GM18502 (cell line): ENCODE results near the gene CCDC158.
"Not testable (repeated sequence)": the region's sequence is repeated elsewhere in the genome, so short reads cannot be mapped to it uniquely, and the experiment has no call there.

Source experiments
- ATAC-seq: cut with Tn5 transposase; IDR thresholded peaks from one replicate; pipeline ENCODE4 v1.9.1; 2021; ENCODE audit warnings: mild to moderate bottlenecking; ENCODE audit not compliant: unreplicated experiment, poor library complexity

Gene CCDC158

GRCh38 chr4:76283900-76284299 is 137.0 kb downstream of the CCDC158 start:
- ATAC-seq: no peak

DNA sequence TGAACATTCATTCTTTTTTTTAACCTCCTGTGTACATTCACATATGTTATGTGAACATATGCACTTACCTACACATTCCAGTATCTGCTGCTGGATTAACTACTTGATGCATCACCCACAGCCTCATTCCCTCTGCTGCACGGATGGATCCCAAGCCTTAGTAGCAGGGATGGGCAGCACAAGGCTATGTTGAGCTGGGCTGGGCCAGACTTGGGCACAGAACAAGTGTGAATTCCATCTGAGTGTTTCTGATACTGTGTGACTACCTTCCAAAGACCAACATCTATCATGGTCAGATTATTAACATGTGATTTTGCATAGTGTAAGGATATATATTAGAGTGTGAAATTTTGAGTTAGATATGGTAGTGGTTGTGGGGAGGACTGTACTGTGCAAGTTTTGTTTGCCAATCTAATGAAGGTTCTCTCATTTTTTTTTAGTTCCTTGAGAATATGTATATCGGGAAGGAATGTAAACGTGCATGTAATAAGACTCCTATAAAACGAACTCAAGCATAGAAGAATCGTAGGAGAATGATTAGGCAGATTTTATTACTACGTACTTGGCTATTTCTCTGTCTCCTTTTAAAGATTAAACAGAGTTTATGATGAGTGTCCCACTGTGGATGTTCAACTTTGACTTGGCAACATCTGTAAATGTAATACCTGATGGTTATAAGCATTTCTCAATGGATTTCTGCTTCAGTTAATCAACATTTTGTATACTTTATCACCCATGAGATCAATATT is 137.8 kb downstream of the CCDC158 start:
- no peak for ATAC-seq

- not testable (repeated sequence) for ATAC-seq
These were observed 139.3 kb downstream of the CCDC158 start for GRCh38 chr4:76281594-76281993.

DNA sequence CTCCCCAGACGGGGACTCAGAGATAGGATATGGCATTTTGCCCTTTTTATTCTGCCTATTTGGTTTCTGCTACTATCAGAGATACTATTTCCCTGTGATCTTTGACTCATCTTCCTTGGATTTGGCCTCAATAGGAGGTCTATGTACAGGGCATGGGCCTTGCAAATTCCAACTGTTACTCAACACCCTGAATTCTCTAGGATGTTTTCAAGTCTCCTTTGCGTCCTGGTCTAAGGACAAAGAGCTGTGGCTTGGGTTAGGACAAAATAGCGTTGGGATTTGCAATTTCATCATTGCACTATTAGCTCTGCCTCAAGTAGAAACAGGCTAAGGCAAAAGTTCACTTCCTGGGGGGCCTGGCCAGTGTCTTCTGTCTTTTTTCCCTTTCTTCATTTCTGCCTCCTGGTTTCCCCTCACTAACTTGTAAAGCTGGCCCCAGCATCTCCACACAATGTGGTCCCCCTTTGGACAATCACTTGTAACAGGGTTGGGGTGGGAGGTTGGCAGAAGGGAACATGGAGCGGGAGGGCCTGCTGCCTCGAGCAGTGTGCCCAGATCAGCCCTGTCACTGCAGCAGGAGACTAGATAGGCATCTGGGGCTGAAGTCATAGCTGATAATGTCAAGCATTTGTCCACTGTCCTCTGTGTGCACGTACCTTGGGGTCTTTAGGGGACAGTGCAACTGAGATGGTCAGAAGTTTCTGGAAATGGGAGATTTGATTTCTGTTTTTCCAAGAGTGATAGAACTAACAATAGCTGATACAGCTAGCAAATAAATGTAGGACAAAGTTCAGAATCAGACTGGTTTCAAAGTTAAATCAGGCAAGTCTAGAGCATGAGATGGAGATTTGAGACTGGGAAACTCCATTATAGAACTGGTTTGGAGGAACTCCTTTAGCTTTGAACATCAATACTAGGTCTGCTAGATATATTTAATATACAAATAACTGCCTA is 140.2 kb downstream of the CCDC158 start:
- no peak for ATAC-seq

DNA sequence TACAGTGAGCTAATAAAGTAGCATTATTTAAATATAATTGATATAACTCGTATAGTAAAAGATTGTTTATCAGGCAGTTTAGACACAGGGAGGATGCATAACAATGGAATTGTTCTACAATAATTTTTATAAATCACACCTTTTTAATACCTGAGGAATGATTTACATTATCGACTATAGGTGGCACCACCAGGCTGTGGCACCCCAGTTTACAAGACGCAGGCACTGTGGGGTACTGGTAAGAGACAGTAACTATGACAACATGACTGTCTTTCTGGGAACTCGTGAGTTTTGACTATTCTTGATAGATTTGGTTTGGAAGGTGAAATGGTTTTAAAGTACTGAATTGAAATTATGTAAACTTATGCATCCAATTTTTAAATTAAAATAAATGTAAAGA is 141.5 kb downstream of the CCDC158 start:
- ATAC-seq: no peak

DNA sequence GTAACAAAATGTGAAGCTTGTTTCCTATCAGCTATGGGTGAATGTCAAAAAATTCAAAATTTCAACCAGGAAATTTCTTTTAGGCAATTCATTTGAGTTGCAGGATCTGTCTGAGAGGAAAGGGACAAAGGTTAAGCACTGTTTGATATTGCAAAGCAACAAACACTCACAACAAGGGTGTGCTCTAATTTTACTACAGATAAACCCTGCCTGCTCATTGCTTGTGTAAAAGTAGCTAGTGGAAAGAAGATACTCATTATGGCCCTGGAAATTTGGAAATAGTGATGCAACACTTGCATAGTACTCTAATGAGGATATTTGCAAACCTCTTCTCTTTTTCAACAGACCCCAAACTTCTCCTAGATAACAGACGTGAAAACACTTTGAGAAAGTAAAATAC is 142.4 kb downstream of the CCDC158 start:
- no peak for ATAC-seq

- ATAC-seq: no peak
These were observed 143.3 kb downstream of the CCDC158 start for GRCh38 chr4:76277667-76278066.

GRCh38 chr4:76276813-76277212 is 144.1 kb downstream of the CCDC158 start:
- no peak for ATAC-seq

- ATAC-seq: no peak
These were observed 145.3 kb downstream of the CCDC158 start for GRCh38 chr4:76275486-76276124.

DNA sequence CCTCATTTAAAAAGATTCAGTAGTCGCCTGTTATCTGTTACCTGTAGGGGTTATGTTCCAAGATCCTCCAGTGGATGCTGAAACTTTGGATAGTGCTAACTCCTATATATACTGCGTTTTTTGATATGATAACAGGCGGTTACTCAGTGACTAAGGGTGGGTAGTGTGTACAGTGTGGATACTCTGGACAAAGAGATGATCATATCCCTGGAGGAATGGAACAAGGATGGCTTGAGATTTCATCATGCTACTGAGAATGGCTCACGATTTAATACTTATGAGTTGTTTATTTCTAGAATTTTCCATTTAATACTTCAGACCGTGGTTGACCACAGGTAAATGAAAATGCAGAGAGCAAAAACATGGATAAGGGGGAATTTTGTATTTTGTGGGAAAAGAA is 147.9 kb downstream of the CCDC158 start:
- no peak for ATAC-seq

DNA sequence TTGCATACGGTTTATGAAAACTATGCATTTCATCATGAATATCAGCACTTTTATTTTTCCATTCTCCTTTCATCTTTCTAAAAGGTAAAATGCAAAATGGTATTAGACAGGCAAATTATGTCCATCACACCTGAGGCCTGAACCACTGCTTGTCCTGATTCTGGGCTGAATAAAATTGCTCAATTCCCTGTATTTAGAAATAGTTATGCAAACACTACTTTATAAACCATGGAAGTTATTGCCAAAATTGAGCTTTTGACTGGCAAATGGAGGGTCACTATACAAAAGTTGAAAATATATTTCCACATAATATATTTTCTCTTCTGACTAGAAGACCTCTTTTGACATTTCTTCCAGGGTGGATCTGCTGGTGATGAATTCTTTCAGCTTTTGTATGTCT is 148.4 kb downstream of the CCDC158 start:
- no peak for ATAC-seq

DNA sequence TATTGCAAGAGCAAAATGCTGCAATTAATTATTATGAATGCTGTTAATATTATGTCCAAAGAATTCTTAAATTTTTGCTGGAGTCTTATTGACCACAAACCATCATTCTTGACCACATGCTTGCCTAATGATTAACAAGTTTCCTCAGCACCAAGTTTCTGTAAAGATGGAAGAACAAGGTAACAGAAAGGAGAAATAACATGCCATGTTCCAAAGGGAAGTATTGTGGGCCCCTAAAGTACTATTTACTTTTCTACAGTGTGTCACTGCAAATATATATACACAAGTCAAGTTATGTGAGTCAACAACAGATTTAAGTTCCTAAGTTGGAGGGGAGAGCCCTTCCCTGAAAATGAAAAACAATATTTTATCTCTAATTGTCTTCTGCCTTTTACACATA is 148.9 kb downstream of the CCDC158 start:
- no peak for ATAC-seq

DNA sequence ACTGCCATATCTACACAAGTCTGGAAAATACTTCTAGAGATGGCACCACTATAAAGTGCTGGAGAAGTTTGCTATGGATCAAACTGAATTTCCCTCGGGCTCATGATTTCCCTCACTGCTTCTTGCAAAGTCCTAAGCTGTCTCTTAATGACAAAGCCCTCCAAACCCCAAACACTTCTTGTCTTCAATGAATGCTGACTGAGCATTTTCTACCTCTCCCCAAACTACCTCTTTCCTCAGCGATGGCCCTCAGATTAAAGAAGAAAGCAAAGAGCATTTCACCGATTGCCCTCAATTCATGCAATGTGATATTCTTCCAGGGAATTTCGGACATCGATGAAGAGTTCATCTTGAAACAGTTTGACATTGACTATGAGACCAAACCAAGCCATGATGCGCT is 149.7 kb downstream of the CCDC158 start:
- no peak for ATAC-seq

- ATAC-seq: no peak
These were observed 150.4 kb downstream of the CCDC158 start for GRCh38 chr4:76270244-76271175.

DNA sequence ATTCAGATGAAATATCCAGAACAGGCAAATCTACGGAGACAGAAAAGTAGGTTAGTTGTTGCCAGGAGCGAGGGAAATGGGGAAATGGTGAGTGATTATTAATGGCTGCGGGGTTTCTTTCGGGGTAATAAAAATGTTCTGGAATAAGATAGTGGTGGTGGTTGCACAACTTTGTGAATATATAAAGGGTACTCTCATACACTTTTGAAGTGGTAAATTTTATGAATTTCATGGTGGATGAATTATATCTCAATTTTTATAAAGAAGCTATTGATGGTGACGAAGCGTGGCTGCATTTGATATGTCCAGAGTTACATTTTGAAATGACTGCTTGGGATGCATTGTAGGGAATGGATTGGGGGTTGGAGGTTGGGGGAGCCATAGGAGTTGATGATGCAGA is 153.1 kb downstream of the CCDC158 start:
- ATAC-seq: no peak

- ATAC-seq: no peak
These were observed 154.3 kb downstream of the CCDC158 start for GRCh38 chr4:76266627-76267026.

- no peak for ATAC-seq
These were observed 155.2 kb downstream of the CCDC158 start for GRCh38 chr4:76265631-76266218.
